Heart left ventricle (tissue), 13 donors: ENCODE results near the gene BIN1.

Source experiments
- CTCF ChIP-seq, 12 donors: fragments of 200-600 bp; sonication (generic) in 4 of 12; IDR thresholded peaks; one replicate each; pipeline versions ENCODE4 v1.5.0 to v1.8.0; 2018 to 2022; ENCODE audit warnings: antibody characterized with exemption in 12 of 12, mild to moderate bottlenecking in 5 of 12
- POLR2A ChIP-seq, 2 donors: fragments of 450-650 bp; IDR thresholded peaks; one replicate each; pipeline ENCODE4 v1.6.1; 2017; ENCODE audit warnings: antibody characterized with exemption in 2 of 2, mild to moderate bottlenecking in 2 of 2, moderate library complexity in 2 of 2
- donor health status: ischemic (EF 13 %, LVEDD 7.1; RV severe dilation, severe dysfunction).
- donor health status: DM: no; HTN: yes; CAD: no.
- donor health status: DM: no; HTN: no; CAD: no.
- donor health status: ischemic (EF 25% LVEDD 6.9; RV normal size, moderate dysfunction).
- donor health status: ischemic (EF 25% LVEDD 5.7; RV mildly dilated, moderate dysfunction).
- donor health status: ischemic (EF 35%, LVEDD 5.7; RV mildly dilated, moderate dysfunction).
- donor health status: nonischemic (EF 11% LVEDD 7.7; RV severe dilation, severe dysfunction).
- donor health status: DM: yes; HTN: yes; CAD: no.
- donor health status: PGD.
- donor health status: ischemic (EF 29% LVEDD 5.4; RV normal size, mild dysfunction).
- donor health status: nonischemic (EF 23%, LVEDD 6.1; RV moderate dilation, normal function).

- TF ChIP-seq CTCF (IDR thresholded peaks at IDR 0.05) (no peak), POLR2A (IDR thresholded peaks at IDR 0.05) (no peak)
These were observed 49.0 kb upstream of the BIN1 start for GRCh38 chr2:127155947-127156346.
